Islet precursor cell (in vitro differentiated cells): ENCODE results near the gene AURKA.

Experiments
- DNase-seq: peaks from one replicate; pipeline ENCODE4 v3.0.0-alpha.2; 2018

AURKA gene

DNA sequence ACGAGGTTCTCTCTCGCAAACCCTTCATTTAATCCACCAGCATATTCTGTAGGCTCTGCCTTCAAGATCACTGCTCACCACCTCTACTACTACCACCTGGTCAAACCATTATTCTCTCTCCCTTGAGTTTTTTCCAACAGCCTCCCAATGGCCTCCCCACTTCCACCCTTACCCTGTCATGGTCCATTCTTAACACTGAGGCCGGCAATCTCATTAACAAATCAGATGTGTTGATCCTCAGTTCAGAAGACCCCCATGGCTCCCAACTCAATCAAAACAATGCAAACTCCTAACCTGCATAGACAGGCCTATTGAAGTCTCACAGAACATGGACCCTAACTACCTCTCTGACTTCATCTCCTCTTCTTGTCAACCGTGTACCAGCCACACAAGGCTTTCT, 2.2 kb downstream of the AURKA start:
- no peak for DNase-seq

GRCh38 chr20:56388882-56389281, 3.1 kb downstream of the AURKA start:
- no peak for DNase-seq

GRCh38 chr20:56386219-56386618, 5.8 kb downstream of the AURKA start:
- no peak for DNase-seq

GRCh38 chr20:56385130-56385529, 6.9 kb downstream of the AURKA start:
- no peak for DNase-seq

DNA sequence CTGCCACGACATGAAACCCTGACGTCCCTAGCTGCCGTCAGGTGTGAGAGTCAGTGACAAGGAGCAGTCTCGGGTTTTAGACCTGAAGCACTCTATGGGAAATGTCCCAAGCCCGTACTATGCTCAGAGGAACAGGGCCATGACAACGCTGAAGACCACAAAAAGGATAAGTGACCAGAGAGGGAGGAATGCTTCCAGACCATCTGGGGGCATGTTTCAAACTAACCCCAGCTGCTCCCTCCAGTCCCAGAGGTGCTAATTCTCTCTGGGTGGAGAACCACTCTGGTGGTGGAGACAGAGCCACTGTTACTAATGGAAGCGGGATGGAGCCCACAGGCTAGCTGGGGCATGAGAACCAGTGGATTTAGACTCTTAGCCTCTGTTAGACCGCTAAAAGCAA, 8.7 kb downstream of the AURKA start:
- DNase-seq = no peak

DNA sequence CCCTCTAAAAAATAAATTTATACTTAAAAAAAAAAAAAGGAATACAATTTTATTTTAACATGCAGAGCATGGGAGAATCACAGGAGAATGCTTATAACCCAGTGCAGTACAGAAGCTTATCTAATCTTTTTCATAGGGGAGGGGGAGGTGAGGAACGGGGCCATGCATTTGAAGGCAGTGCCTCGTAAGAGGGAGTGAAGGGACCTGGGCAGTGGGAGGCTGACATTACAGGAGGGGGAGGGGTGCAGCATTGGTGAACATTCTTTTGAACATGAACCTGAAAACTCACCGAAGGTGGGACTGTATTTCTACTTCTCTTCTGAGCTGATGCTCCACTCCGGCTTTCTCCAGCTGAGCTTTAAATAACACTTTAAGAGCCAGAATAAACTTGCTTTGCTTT, 9.3 kb downstream of the AURKA start:
- no peak for DNase-seq

DNA sequence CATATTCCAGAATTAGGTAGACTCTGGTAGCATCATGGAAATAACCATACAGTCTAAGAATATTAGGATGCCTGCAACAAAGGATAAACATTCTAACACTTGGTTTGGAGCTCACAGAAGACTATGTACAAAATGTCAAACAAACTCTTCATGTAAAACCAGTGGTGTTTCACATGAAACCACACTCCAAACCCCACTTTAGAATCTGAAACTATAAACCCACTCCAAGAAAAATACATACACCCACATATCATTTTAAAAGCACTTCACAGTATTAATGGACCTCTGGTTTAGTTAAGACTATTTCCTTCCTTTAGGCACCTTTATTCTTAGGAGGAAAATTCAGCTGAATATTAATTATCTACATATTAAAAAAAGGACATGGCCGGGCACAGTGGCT, 10.5 kb downstream of the AURKA start:
- no peak for DNase-seq

DNA sequence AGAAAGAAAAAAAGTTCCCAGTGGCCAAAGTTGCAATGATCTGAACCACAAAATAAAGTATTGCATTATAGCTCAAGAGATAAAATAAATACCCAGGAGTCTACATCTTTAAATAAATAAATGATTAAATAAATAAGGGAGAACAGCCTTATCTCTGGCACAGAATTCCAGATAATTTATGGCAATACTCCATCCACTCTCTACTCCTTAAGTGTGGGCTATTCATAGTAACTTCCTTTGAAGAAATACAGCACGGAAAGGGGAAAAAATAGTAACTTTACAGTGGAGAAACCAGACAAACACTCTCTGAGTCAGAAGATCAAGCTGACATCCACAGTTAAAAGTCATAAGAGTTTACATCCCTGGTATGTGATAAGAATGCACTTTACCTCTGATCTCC, 11.6 kb downstream of the AURKA start:
- no peak for DNase-seq

DNA sequence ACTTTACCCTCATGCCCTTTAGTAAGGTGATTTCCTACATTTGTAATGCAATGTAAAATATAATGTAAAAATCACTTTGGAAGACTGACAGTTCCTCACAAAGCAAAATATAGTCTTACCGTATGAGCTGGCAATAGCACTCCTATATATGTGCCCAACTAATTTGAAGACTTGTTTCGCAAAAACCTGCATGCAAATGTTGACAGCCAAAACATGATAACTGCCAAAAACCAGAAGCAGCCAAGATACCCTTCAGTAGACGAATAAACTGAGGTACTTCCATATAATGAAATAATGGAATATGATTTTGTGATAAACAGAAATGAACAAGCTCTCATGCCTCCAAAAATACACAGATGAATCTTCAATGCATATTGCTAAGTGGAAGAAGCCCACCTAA, 13.6 kb downstream of the AURKA start:
- no peak for DNase-seq

DNA sequence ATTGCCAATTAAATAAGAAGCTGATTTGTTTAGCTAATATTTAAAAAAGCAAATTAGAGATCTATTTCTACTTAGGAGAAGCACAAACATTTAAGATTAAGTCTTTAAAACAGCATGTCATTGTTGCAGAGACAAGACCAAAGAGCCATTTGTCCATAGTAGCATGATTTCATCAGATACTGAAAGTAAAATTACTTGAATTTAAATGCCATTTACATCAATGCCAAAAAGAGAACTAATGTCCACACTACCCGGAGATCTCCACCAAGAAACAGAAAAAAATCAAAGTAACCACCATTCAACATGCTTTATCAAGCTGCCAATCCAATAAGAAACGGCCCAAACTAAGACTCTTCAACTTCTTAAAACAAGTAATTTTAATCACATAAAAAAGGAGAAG, 15.7 kb downstream of the AURKA start:
- DNase-seq = no peak

GRCh38 chr20:56373942-56374341, 18.1 kb downstream of the AURKA start:
- DNase-seq = peak; percentile 15

GRCh38 chr20:56372850-56373249, 19.2 kb downstream of the AURKA start:
- no peak for DNase-seq

DNA sequence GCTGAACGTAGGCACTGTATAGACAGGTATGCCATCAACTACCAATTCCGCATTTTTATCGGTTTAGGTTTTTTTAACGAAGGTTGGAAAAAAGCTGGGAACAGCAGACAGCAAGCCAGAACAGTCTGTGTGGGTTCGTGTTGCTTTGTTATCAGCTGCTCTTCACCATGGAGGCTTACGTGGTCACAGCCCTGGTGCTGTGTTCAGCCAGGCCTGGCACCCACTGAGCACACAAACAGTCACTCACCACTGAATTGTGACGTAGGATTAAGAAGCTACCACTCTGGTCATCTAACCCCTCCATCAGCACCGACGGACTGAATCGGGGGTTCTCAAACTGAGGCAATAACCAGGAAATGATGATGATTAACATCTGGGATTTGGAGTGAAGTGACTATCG, 20.0 kb downstream of the AURKA start:
- peak; percentile 24 for DNase-seq

DNA sequence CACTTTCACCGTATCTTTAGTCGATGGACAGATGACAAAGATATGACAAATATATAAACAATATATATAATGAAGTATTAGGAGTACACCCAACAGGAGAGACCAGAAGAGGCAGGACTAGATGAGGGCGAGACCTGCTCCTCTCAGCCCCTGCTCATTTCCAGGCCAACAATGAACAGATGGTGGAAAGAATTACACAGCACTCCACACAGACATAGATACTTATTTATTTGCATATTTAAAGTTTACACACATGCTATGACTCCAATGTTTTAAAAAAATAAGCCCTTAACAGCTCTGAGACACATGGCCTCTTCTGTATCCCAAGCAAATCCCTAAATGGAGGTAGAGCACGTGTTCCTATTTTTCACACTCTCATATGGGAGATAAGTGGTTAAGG, 22.8 kb downstream of the AURKA start:
- DNase-seq = peak; percentile 13

- DNase-seq = peak; percentile 26
Measured at GRCh38 chr20:56368351-56369134, 23.5 kb downstream of the AURKA start.

GRCh38 chr20:56363491-56363890, 28.5 kb downstream of the AURKA start:
- no peak for DNase-seq

DNA sequence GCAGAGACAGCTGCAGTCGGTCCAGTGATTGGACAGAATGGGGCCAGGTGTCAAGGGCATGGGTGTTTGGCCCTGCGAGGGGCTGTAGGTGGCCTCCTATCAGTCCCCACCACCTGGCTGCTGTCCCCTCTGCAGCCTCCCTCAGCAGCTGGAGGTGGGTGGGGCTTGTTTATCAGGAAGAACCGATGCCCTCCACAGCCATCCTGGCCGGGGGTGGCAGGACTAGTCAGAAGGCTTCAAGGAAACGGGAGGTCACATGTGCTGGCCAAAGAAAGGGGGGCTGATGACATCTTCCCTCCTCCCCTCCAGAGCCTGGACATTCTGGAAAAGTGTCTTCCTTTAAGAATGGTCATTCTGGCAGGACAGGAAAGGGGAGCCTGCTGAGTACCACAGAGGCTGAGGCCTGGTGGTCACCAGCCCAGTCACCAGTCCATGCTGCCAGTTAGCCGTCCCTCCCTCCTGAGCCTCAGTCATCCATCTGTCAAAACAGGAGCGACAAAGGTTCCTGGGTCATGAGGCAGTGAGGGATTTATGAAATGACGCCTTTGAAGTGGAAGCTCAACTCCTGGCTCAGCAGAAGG, 29.1 kb downstream of the AURKA start:
- peak; percentile 45 for DNase-seq

GRCh38 chr20:56361900-56362299, 30.1 kb downstream of the AURKA start:
- no peak for DNase-seq

- DNase-seq = peak; percentile 50
Measured at GRCh38 chr20:56360908-56361205, 31.2 kb downstream of the AURKA start.

GRCh38 chr20:56360133-56360907, 31.7 kb downstream of the AURKA start:
- DNase-seq = no peak

- peak; percentile 83 for DNase-seq
Measured at GRCh38 chr20:56359212-56360132, 32.5 kb downstream of the AURKA start.

DNA sequence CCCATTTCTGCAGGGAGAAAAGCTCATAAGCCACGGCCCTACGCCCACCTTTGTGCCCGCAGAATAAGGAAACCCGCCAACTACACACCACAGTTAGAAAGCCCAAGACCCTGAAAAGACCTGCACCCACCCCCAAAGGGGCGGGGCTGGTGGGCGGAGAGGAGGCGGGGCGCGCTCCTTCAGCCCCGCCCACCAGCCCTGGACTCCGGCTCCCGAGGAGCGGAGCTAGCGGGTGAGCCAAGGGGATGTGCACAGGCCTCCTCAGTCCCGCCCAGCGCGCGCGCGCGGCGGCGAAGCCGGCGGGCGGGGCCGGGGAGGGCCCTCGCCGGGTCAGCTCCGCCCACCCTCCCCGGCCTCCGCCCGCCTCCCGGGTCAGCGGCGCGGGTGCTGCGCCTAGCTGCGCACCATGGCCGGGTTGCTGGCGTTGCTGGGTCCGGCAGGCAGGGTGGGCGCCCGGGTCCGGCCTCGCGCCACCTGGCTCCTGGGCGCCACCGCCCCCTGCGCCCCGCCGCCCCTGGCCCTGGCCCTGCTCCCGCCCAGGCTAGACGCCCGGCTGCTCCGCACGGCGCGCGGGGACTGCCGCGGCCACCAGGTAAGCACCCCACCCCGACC, 33.3 kb downstream of the AURKA start, which contains the start of gene FAM210B:
FAM210B (plus strand) TSS at position 375 of the 612 bp plus-strand sequence; CDS start at position 407, 32 bp downstream.
- DNase-seq = peak; percentile 96

- DNase-seq = no peak
Measured at GRCh38 chr20:56358070-56358469, 33.9 kb downstream of the AURKA start.
